Measurements from ENCODE around the gene ARL3.

The ARL3 gene

DNA sequence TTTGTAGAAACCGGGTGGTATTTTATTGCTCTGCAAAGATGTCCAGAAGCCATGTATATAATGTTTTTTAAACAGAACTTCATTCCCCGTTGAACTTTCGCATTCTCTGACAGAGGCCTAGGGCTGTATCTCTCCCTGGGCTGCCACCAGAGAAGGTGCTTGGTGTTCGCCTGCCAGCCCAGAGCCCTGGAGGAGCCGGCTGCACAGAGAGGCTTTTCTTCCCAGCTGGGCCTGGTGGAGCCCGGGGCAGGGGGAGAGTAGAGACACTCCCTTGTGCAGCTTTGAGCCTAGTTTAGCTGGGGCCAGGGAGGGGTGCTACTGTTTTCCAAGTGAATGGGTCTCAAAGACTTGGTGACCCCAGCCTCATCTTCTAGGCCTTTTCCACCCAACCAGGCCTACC is 83.5 kb downstream of the ARL3 start:
- Histone ChIP-seq H3K27ac (no peak overlapping the region), H3K36me3 (replicated peaks) (no peaks in the 10 kb centered on the region), H3K4me3 (ENCODE audit: low read depth, low read length) (no peak overlapping the region), H3K27me3 (replicated peaks) (no peaks in the 10 kb centered on the region)
- in situ Hi-C loops (cut with HindIII; ENCODE audit: low pct_ligation_motif_present, low sequenced_read_pairs): no loop called here
- TF ChIP-seq, protein P1, sequence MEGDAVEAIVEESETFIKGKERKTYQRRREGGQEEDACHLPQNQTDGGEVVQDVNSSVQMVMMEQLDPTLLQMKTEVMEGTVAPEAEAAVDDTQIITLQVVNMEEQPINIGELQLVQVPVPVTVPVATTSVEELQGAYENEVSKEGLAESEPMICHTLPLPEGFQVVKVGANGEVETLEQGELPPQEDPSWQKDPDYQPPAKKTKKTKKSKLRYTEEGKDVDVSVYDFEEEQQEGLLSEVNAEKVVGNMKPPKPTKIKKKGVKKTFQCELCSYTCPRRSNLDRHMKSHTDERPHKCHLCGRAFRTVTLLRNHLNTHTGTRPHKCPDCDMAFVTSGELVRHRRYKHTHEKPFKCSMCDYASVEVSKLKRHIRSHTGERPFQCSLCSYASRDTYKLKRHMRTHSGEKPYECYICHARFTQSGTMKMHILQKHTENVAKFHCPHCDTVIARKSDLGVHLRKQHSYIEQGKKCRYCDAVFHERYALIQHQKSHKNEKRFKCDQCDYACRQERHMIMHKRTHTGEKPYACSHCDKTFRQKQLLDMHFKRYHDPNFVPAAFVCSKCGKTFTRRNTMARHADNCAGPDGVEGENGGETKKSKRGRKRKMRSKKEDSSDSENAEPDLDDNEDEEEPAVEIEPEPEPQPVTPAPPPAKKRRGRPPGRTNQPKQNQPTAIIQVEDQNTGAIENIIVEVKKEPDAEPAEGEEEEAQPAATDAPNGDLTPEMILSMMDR (IDR thresholded peaks at IDR 0.05; ENCODE audit: low read depth, low read length, missing control alignments): no peak
- DNase-seq: no peak

GRCh38 chr10:102629661-102630614 is 84.3 kb downstream of the ARL3 start:
- Histone ChIP-seq H3K27ac (peak overlapping the region; percentile 81), H3K36me3 (replicated peaks) (no peaks in the 10 kb centered on the region), H3K4me3 (ENCODE audit: low read depth, low read length) (no peak overlapping the region), H3K27me3 (replicated peaks) (no peaks in the 10 kb centered on the region)
- DNase-seq: peak; percentile 86
- in situ Hi-C loops (cut with HindIII; ENCODE audit: low pct_ligation_motif_present, low sequenced_read_pairs): no loop called here
- TF ChIP-seq, protein P1 (IDR thresholded peaks at IDR 0.05; ENCODE audit: low read depth, low read length, missing control alignments): no peak

DNA sequence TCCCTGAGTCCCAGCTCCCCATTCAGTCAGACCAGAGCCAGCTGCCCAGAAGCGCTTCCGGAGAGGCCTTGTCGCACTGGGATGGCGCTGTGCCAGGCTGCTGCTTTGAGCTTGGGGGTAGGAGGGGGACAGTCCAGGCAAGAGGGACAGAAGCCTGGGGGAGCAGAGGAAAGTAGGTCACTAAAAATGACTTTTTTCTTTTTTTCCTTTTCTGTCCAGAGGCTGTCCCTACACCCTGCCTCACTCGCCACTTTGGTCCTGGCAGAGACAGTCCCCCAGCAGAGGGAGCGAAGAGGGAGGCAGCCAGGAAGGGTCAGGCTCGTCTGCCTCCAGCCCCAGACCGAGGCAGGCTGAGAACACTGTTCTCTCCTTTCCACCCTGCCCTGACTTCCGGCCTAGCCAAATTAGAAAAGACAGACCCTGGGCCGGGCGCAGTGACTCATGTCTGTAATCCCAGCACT is 85.7 kb downstream of the ARL3 start:
- TF ChIP-seq, protein P1 (IDR thresholded peaks at IDR 0.05; ENCODE audit: low read depth, low read length, missing control alignments): peak; percentile 48
- Histone ChIP-seq H3K27me3 (replicated peaks) (no peaks in the 10 kb centered on the region), H3K27ac (peak overlapping the region; percentile 81), H3K36me3 (replicated peaks) (no peaks in the 10 kb centered on the region), H3K4me3 (ENCODE audit: low read depth, low read length) (no peak overlapping the region)
- in situ Hi-C loops (cut with HindIII; ENCODE audit: low pct_ligation_motif_present, low sequenced_read_pairs): no loop called here
- no peak for DNase-seq

DNA sequence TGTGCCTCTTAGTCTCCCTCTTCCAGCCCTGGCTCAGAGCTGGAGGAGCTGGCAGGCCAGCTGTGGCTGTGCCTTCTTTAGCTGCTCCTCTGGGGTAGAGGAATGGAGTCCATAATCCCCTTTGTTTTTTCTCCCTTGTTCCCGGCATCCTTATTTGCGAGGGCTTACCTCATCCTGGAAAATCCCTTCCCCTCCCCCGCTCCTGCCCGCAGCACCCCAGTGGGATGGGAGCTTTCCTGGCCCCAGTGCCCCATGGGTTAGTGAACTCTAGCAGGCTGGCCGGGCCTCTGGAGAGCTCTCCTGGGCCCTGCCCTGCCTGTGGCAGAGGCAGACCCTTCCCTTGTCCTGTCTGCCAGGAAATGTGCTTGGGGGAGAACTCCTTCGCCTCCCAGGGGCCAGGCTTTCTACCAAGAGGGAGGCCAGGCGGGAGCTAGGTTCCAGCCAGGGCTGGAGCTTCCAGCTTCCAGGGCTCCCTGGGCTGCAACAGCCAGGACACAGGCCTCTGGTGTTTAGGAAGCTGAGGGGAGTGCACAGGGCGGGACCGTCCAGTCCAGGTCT is 86.4 kb downstream of the ARL3 start:
- H3K36me3 ChIP-seq (replicated peaks): no peaks in the 10 kb centered on the region
- TF ChIP-seq, protein P1 (IDR thresholded peaks at IDR 0.05; ENCODE audit: low read depth, low read length, missing control alignments): no peak
- in situ Hi-C loops (cut with HindIII; ENCODE audit: low pct_ligation_motif_present, low sequenced_read_pairs): no loop called here
- peak; percentile 61 for DNase-seq
- no peak overlapping the region for H3K4me3 ChIP-seq (ENCODE audit: low read depth, low read length)
- H3K27ac ChIP-seq: peak overlapping the region; percentile 81
- no peaks in the 10 kb centered on the region for H3K27me3 ChIP-seq (replicated peaks)

GRCh38 chr10:102627291-102627735 is 86.9 kb downstream of the ARL3 start:
- peak overlapping the region; percentile 81 for H3K27ac ChIP-seq
- TF ChIP-seq, protein P1 (IDR thresholded peaks at IDR 0.05; ENCODE audit: low read depth, low read length, missing control alignments): no peak
- no peaks in the 10 kb centered on the region for H3K27me3 ChIP-seq (replicated peaks)
- H3K36me3 ChIP-seq (replicated peaks): no peaks in the 10 kb centered on the region
- DNase-seq: no peak
- H3K4me3 ChIP-seq (ENCODE audit: low read depth, low read length): no peak overlapping the region
- in situ Hi-C loops (cut with HindIII; ENCODE audit: low pct_ligation_motif_present, low sequenced_read_pairs): no loop called here
